A549 (cell line): ENCODE data around the gene NPFFR1. TPM values are rescaled to one million over a fixed set of nuclear protein-coding genes. Genes with fewer than 3 reads are reported as not detected.

Experiments used
- ATAC-seq, 2 experiments: fragments of 200-7000 bp in 1 of 2; fragments of >200 bp in 1 of 2; cut with Nextera tagmentation in 1 of 2; cut with Tn5 transposase in 1 of 2; 3 replicates each; pipeline versions ENCODE4 v1.8.0 to v1.9.1; 2018 to 2020; ENCODE audit warnings: mild to moderate bottlenecking in 1 of 2, moderate library complexity in 1 of 2
- CTCF ChIA-PET: fragments of 300-600 bp; sonication (Branson Sonifier 250); formaldehyde crosslinking; extraction: SDS; loops from one replicate; lab custom pipeline; 2021; ENCODE audit warnings: antibody characterized with exemption, inconsistent platforms; lab: Yijun Ruan, JAX
- POLR2A ChIA-PET: fragments of 350-600 bp; formaldehyde crosslinking; extraction: SDS; loops from one replicate; lab custom pipeline; 2021; ENCODE audit warnings: antibody characterized with exemption, inconsistent platforms; lab: Yijun Ruan, JAX
- DNase-seq, 2 experiments: peaks; one replicate each; pipeline versions ENCODE4 v3.0.0 to v3.0.0-alpha.2; 2011 to 2016; ENCODE audit warnings: low read depth in 1 of 2, low spot score in 1 of 2
- FAIRE-seq: peaks from 2 replicates; lab custom pipeline; 2011; peaks lifted over from hg19 to GRCh38; lab: Jason Lieb, UNC
- H3K27ac ChIP-seq, 2 experiments: fragments of >200 bp; sonication (Bioruptor Twin); formaldehyde crosslinking; 3 replicates each; pipeline ENCODE4 v1.5.1; 2016 to 2017
- H3K4me1 ChIP-seq: fragments of >200 bp; sonication (Bioruptor Twin); formaldehyde crosslinking; 3 replicates; pipeline ENCODE4 v1.6.1; 2016
- H3K4me2 ChIP-seq: fragments of >200 bp; sonication (Bioruptor Twin); formaldehyde crosslinking; 3 replicates; pipeline ENCODE4 v1.6.1; 2016
- H3K4me3 ChIP-seq: fragments of >200 bp; sonication (Bioruptor Twin); formaldehyde crosslinking; 3 replicates; pipeline ENCODE4 v1.5.1; 2016
- H3K9me3 ChIP-seq: fragments of >200 bp; sonication (Bioruptor Twin); formaldehyde crosslinking; 3 replicates; pipeline ENCODE4 v1.6.1; 2016
- CBX2 ChIP-seq: fragments of 200-600 bp; sonication (generic); IDR thresholded peaks from 2 replicates; pipeline ENCODE4 v1.6.1; 2016; ENCODE audit warnings: low read depth, mild to moderate bottlenecking, borderline replicate concordance
- CHD4 ChIP-seq: fragments of 200-600 bp; sonication (generic); IDR thresholded peaks from 2 replicates; pipeline ENCODE4 v1.6.1; 2016; ENCODE audit warnings: antibody characterized with exemption, mild to moderate bottlenecking, borderline replicate concordance
- FOSB ChIP-seq: fragments of 250-450 bp; sonication (Bioruptor Pico); IDR thresholded peaks from 2 replicates; pipeline ENCODE4 v1.5.0; 2020; ENCODE audit warnings: mild to moderate bottlenecking, moderate library complexity
- FOXS1 ChIP-seq: fragments of 250-450 bp; sonication (Bioruptor Pico); IDR thresholded peaks from 2 replicates; pipeline ENCODE4 v1.5.0; 2020; ENCODE audit warnings: mild to moderate bottlenecking, moderate library complexity
- GATA3 ChIP-seq: IDR thresholded peaks from 2 replicates; pipeline ENCODE4 v1.6.1; 2012; ENCODE audit warnings: borderline replicate concordance
- HDAC2 ChIP-seq: fragments of 200-600 bp; sonication (generic); IDR thresholded peaks from 2 replicates; pipeline ENCODE4 v1.6.1; 2016
- HEYL ChIP-seq: fragments of 250-450 bp; sonication (Bioruptor Pico); IDR thresholded peaks from 2 replicates; pipeline ENCODE4 v1.8.0; 2021; ENCODE audit warnings: mild to moderate bottlenecking, moderate library complexity
- HOXA7 ChIP-seq: fragments of 250-450 bp; sonication (Bioruptor Pico); IDR thresholded peaks from 2 replicates; pipeline ENCODE4 v1.5.0; 2020; ENCODE audit warnings: mild to moderate bottlenecking, moderate library complexity
- JUN ChIP-seq, 2 experiments: fragments of >200 bp; sonication (Bioruptor Twin); formaldehyde crosslinking; IDR thresholded peaks; 2 replicates in 1 of 2; 3 replicates in 1 of 2; pipeline ENCODE4 v1.6.1; 2016 to 2017
- KDM5A ChIP-seq: fragments of 200-600 bp; sonication (generic); IDR thresholded peaks from 2 replicates; pipeline ENCODE4 v1.6.1; 2016; ENCODE audit warnings: antibody characterized with exemption, mild to moderate bottlenecking
- MAFK ChIP-seq: fragments of 450-650 bp; IDR thresholded peaks from 2 replicates; pipeline ENCODE4 v1.6.1; 2014; ENCODE audit not compliant: partially characterized antibody
- MYC ChIP-seq: IDR thresholded peaks from 2 replicates; pipeline ENCODE4 v1.6.1; 2012; ENCODE audit warnings: mild to moderate bottlenecking, inconsistent platforms, low read length, improper control_type of control experiment, borderline replicate concordance
- NFE2L2 ChIP-seq: fragments of 150-350 bp; conservative IDR thresholded peaks from 2 replicates; pipeline ENCODE4 v1.6.1; 2014; ENCODE audit warnings: low read length
- NR3C1 ChIP-seq: fragments of >200 bp; sonication (Bioruptor Twin); formaldehyde crosslinking; IDR thresholded peaks from 3 replicates; pipeline ENCODE4 v1.6.1; 2017
- RAD21 ChIP-seq, 2 experiments: fragments of >200 bp in 1 of 2; sonication (Bioruptor Twin) in 1 of 2; formaldehyde crosslinking in 1 of 2; IDR thresholded peaks in 1 of 2; conservative IDR thresholded peaks in 1 of 2; 2 replicates in 1 of 2; 3 replicates in 1 of 2; pipeline ENCODE4 v1.6.1; 2012 to 2018; ENCODE audit warnings: inconsistent platforms in 1 of 2
- RARB ChIP-seq: fragments of 250-450 bp; sonication (Bioruptor Pico); IDR thresholded peaks from 2 replicates; pipeline ENCODE4 v1.8.0; 2021; ENCODE audit warnings: mild to moderate bottlenecking, moderate library complexity
- SMC3 ChIP-seq: fragments of >200 bp; sonication (Bioruptor Twin); formaldehyde crosslinking; IDR thresholded peaks from 3 replicates; pipeline ENCODE4 v1.6.1; 2018; ENCODE audit warnings: inconsistent platforms
- TP53 ChIP-seq: fragments of 250-450 bp; sonication (Bioruptor Pico); IDR thresholded peaks from 2 replicates; pipeline ENCODE4 v1.5.0; 2021; ENCODE audit warnings: mild to moderate bottlenecking, moderate library complexity
- ZSCAN20 ChIP-seq: fragments of 250-450 bp; sonication (Bioruptor Pico); IDR thresholded peaks from 2 replicates; pipeline ENCODE4 v1.8.0; 2022; ENCODE audit warnings: mild to moderate bottlenecking, moderate library complexity
- WGBS: methylation state at CpG from one replicate; pipeline ENCODE4 v1.1.6; 2017; ENCODE audit errors: missing lambda C conversion rate; 5-methylcytosine and 5-hydroxymethylcytosine counted together
- polyA plus RNA-seq, 4 experiments: library from polyadenylated mRNA; depleted of rRNA in 3 of 4; stranded (reverse); fragments of >200 nt; fragmentation: RNase III in 1 of 4; extraction: RNeasy Plus Mini Kit Qiagen cat#74134 plus additional on column Dnase treatment in 1 of 4; gene quantifications; 2 replicates in 3 of 4; 3 replicates in 1 of 4; pipeline ENCODE4 v1.2.3, GENCODE V29; 2011 to 2017
- TF ChIP-seq, protein P1 (sequence below): fragments of >200 bp; sonication (Bioruptor Twin); formaldehyde crosslinking; IDR thresholded peaks from 3 replicates; pipeline ENCODE4 v1.5.1; 2016
- TF ChIP-seq, protein P2 (sequence below): fragments of 450-650 bp; IDR thresholded peaks from 2 replicates; pipeline ENCODE4 v1.6.1; 2014; ENCODE audit warnings: antibody characterized with exemption
- TF ChIP-seq, protein P3 (sequence below): fragments of 200-600 bp; sonication (generic); IDR thresholded peaks from 2 replicates; pipeline ENCODE4 v1.6.1; 2016; ENCODE audit warnings: antibody characterized with exemption, mild to moderate bottlenecking, moderate library complexity

NPFFR1 gene
- polyA plus RNA-seq, 2 of the 4 experiments (the other 2 are of a cell fraction), result not detected

- peak overlapping the region; percentile 66 for H3K4me2 ChIP-seq
- peak; percentile 81 to 83 for ATAC-seq
- H3K9me3 ChIP-seq, result peaks cover 5% of the 10 kb centered on the region; the same call in 1 of the 3 replicates
- peak overlapping the region; percentile 40 to 73; a peak in 5 of 6 replicates for H3K27ac ChIP-seq
- ChIA-PET POLR2A (interaction anchor here (0.8 kb wide), 1 partner anchor 99 kb away, joined by 3 read pairs; no protein-coding TSS in a partner anchor), CTCF (interaction anchor here (1.5 to 1.9 kb wide), 3 partner anchors 11 to 56 kb away, joined by 3 to 7 read pairs (median 6); no protein-coding TSS in a partner anchor)
- peak; percentile 62 to 84 for DNase-seq
- peaks cover 16% of the 10 kb centered on the region for H3K4me1 ChIP-seq
- 58% methylated on average over 10 of the region's 10 CpGs for WGBS
- no peak overlapping the region for H3K4me3 ChIP-seq
- TF ChIP-seq, protein P1, sequence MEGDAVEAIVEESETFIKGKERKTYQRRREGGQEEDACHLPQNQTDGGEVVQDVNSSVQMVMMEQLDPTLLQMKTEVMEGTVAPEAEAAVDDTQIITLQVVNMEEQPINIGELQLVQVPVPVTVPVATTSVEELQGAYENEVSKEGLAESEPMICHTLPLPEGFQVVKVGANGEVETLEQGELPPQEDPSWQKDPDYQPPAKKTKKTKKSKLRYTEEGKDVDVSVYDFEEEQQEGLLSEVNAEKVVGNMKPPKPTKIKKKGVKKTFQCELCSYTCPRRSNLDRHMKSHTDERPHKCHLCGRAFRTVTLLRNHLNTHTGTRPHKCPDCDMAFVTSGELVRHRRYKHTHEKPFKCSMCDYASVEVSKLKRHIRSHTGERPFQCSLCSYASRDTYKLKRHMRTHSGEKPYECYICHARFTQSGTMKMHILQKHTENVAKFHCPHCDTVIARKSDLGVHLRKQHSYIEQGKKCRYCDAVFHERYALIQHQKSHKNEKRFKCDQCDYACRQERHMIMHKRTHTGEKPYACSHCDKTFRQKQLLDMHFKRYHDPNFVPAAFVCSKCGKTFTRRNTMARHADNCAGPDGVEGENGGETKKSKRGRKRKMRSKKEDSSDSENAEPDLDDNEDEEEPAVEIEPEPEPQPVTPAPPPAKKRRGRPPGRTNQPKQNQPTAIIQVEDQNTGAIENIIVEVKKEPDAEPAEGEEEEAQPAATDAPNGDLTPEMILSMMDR, result no peak
- TF ChIP-seq RAD21 (conservative IDR thresholded peaks at IDR 0.05 in 1 of 2, IDR thresholded peaks at IDR 0.05 in 1 of 2), result peak in 1 of 2 experiments; percentile 30; a peak in 2 of 5 replicates
- FAIRE-seq, result peak; percentile 68
Observed at GRCh38 chr10:70331486-70332268, 47.9 kb upstream of the NPFFR1 start.

- Histone ChIP-seq H3K27ac (peak overlapping the region; percentile 40 to 73; a peak in 5 of 6 replicates), H3K9me3 (peaks cover 5% of the 10 kb centered on the region; the same call in 1 of the 3 replicates), H3K4me1 (peaks cover 19% of the 10 kb centered on the region)
- CTCF ChIA-PET, result interaction anchor here (1.2 to 2.7 kb wide), 3 partner anchors 11 to 60 kb away, joined by 3 to 12 read pairs (median 3); no protein-coding TSS in a partner anchor
- no peak for DNase-seq
- POLR2A ChIA-PET, result no interaction called here
- no peak for ATAC-seq
- no peak for FAIRE-seq
- TF ChIP-seq NR3C1, result no peak
- no peak for TF ChIP-seq FOSB
- no peak for TF ChIP-seq KDM5A
- no peak for TF ChIP-seq CHD4
- no peak for TF ChIP-seq SMC3
- TF ChIP-seq, protein P1, result no peak
- TF ChIP-seq, all 56 proteins: peak for 0
- Histone ChIP-seq H3K4me2 (no peak overlapping the region; the same call in 2 of the 3 replicates), H3K4me3 (no peak overlapping the region)
- 100% methylated on average over 2 of the region's 2 CpGs for WGBS
Observed at GRCh38 chr10:70331160-70331485, 47.3 kb upstream of the NPFFR1 start.

DNA sequence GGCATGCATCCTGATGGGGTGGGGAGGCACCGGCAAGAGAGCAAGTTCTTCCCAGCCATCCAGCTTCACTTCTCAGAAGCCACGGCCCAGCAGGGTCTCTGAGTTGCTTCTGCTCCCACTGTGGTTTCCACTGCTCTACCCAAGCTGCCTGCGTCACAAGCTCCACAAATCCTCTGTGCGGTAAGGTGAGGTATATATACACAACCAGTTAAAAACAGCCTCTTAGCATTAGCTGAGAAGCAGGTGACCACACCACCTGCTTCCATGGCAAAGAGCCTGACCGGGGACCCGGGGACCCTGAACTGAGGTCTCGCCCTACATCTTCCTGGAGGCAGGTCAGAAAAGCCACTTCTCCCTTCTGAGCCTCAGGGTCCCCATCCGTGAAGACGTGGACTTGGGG, 46.9 kb upstream of the NPFFR1 start:
- Histone ChIP-seq H3K4me2 (no peak overlapping the region), H3K27ac (no peak overlapping the region), H3K4me1 (peaks cover 23% of the 10 kb centered on the region), H3K9me3 (peaks cover 5% of the 10 kb centered on the region; the same call in 1 of the 3 replicates), H3K4me3 (no peak overlapping the region)
- FAIRE-seq, result no peak
- POLR2A ChIA-PET, result interaction anchor here (0.6 kb wide), 1 partner anchor 160 kb away, joined by 3 read pairs; no protein-coding TSS in a partner anchor
- ATAC-seq, result no peak
- no peak for DNase-seq
- TF ChIP-seq NR3C1, result no peak
- TF ChIP-seq, protein P2, sequence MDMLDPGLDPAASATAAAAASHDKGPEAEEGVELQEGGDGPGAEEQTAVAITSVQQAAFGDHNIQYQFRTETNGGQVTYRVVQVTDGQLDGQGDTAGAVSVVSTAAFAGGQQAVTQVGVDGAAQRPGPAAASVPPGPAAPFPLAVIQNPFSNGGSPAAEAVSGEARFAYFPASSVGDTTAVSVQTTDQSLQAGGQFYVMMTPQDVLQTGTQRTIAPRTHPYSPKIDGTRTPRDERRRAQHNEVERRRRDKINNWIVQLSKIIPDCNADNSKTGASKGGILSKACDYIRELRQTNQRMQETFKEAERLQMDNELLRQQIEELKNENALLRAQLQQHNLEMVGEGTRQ, result no peak
- TF ChIP-seq MAFK, result no peak
- no peak for TF ChIP-seq GATA3
- TF ChIP-seq JUN (IDR thresholded peaks at IDR 0.05), result no peak
- no peak for TF ChIP-seq FOXS1 (CRISPR knock-in tag)
- TF ChIP-seq ZSCAN20, result no peak
- TF ChIP-seq HOXA7 (CRISPR knock-in tag), result no peak
- TF ChIP-seq TP53, result no peak
- TF ChIP-seq NFE2L2, result no peak
- no peak for TF ChIP-seq SMC3
- TF ChIP-seq HDAC2, result no peak
- no peak for TF ChIP-seq MYC
- TF ChIP-seq HEYL (CRISPR knock-in tag), result no peak
- TF ChIP-seq, protein P3, sequence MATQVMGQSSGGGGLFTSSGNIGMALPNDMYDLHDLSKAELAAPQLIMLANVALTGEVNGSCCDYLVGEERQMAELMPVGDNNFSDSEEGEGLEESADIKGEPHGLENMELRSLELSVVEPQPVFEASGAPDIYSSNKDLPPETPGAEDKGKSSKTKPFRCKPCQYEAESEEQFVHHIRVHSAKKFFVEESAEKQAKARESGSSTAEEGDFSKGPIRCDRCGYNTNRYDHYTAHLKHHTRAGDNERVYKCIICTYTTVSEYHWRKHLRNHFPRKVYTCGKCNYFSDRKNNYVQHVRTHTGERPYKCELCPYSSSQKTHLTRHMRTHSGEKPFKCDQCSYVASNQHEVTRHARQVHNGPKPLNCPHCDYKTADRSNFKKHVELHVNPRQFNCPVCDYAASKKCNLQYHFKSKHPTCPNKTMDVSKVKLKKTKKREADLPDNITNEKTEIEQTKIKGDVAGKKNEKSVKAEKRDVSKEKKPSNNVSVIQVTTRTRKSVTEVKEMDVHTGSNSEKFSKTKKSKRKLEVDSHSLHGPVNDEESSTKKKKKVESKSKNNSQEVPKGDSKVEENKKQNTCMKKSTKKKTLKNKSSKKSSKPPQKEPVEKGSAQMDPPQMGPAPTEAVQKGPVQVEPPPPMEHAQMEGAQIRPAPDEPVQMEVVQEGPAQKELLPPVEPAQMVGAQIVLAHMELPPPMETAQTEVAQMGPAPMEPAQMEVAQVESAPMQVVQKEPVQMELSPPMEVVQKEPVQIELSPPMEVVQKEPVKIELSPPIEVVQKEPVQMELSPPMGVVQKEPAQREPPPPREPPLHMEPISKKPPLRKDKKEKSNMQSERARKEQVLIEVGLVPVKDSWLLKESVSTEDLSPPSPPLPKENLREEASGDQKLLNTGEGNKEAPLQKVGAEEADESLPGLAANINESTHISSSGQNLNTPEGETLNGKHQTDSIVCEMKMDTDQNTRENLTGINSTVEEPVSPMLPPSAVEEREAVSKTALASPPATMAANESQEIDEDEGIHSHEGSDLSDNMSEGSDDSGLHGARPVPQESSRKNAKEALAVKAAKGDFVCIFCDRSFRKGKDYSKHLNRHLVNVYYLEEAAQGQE, result no peak
- no peak for TF ChIP-seq RARB (CRISPR knock-in tag)
- TF ChIP-seq CBX2, result no peak
- TF ChIP-seq, all 56 proteins: peak for 0
- 94% methylated on average over 9 of the region's 9 CpGs for WGBS
- CTCF ChIA-PET, result interaction anchor here (0.6 to 2.7 kb wide), 5 partner anchors 16 to 120 kb away, joined by 3 to 12 read pairs (median 4); no protein-coding TSS in a partner anchor
